Fibroblast of peridontal ligament (primary cell): Measurements from ENCODE around the gene STAG2.
"Not testable (repeated sequence)": the region's sequence is repeated elsewhere in the genome, so short reads cannot be mapped to it uniquely, and the experiment has no call there.

Source experiments
- DNase-seq: peaks from one replicate; pipeline ENCODE4 v3.0.0-alpha.2; 2010; ENCODE audit errors: extremely low read depth

Gene STAG2

GRCh38 chrX:123961268-123962005 lies at the start of gene STAG2:
Gene STAG2 (plus strand): TSS chrX:123961706. CDS start chrX:124022628, 60,922 bp downstream.
- peak; percentile 85 for DNase-seq

GRCh38 chrX:123917069-123917468 lies 44.4 kb upstream of the STAG2 start:
- no peak for DNase-seq

DNA sequence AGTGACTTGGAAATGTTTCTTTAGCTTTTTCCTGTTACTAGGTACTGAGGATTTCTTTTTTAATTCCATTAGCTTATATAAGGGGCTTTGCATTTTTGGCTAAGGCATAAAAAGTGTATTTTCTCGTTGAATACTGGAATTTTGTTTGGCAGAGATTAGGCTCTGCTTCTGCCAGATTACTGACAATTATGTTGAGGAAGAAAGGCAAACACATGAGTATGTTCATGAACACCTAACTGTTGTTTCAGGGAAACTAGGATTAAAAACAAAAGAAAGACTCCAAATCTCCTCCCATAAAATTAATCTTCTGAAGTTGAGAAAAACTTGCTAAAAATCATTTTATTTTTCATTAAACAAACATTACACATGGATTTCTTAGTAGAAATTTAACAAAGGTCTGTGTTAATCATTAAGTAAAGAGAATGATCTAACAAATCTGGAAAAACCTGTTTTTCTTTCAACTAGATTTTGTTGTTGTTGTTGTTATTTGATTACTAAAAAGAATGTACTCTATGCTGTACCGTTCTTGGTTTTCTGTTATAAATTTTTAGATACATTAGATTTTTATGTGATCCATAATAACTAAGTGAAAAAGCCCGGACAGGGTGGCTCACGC lies 43.3 kb upstream of the STAG2 start:
- DNase-seq: no peak

DNA sequence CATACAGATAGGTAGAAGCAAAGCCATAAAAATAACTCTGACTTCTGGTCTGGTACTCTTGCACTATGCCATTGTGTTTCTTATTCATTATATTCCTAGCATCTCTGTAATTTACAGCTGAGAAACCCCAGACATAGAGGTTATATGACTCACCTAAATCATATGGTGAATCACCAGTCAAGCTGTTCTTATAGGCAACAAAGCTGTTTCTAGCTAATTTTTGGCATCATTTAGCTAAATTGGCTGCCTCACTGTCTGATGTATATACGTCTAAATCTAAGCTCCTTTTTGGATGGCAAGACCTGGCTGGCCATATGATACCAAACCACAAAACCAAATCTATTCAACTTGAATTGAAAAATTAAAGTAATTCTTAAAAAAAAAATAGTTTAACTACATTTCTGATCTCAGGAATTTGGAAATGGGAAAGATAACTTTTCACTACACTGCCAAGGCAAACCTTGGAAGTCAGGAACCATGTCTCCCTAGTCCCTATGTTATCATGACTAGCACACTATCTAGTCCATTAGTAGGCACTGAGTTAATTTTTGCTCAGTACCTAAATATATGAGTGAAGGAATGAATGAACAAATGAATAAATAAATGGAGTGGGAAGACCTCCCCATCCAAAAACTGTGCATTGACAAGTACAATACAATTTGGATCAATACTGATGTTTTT lies 41.3 kb upstream of the STAG2 start:
- DNase-seq: peak; percentile 85

GRCh38 chrX:123923211-123923610 lies 38.3 kb upstream of the STAG2 start:
- DNase-seq: no peak

DNA sequence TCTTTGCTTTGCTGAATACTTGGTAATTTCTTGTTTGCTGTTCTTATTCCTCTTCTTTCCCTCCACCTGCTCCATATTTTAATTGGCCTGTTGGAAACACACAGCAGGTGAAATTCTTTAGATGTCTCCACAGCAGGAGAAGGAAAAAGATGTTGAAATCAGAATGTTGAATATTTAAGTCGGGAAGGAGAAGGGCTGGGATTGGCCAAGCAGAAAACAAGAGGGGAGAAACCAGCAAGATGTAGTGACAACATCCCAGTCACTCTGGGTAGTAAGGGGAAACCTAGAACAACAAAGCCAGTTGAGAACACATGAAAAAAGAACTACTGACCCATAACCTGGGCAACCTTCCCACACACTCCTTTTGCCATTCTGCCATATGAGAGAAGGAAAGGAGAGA lies 37.3 kb upstream of the STAG2 start:
- DNase-seq: no peak

- DNase-seq: no peak
Measured at GRCh38 chrX:123927845-123928244, 33.7 kb upstream of the STAG2 start.

DNA sequence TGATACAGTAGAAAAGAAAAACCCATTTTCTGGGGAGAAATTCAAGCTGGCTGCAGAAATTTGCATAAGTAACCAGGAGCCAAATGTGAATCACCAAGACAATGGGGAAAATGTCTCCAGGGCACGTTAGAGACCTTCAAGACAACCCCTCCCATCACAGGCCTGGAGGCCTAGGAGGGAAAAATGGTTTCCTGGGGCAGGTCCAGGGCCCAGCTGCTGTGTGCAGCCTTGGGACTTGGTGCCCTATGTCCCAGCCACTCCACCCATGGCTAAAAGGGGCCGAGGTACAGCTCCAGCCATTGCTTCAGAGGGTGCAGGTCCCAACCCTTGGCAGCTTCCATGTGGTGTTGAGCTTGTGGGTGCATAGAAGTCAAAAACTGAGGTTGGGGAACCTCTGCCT lies 29.5 kb upstream of the STAG2 start:
- DNase-seq: not testable (repeated sequence)

- DNase-seq: no peak
Measured at GRCh38 chrX:123943074-123943473, 18.4 kb upstream of the STAG2 start.

- DNase-seq: no peak
Measured at GRCh38 chrX:123943488-123943887, 18.0 kb upstream of the STAG2 start.

- no peak for DNase-seq
Measured at GRCh38 chrX:123949846-123950245, 11.7 kb upstream of the STAG2 start.

GRCh38 chrX:123959281-123960063 lies 2.0 kb upstream of the STAG2 start:
- peak; percentile 36 for DNase-seq

DNA sequence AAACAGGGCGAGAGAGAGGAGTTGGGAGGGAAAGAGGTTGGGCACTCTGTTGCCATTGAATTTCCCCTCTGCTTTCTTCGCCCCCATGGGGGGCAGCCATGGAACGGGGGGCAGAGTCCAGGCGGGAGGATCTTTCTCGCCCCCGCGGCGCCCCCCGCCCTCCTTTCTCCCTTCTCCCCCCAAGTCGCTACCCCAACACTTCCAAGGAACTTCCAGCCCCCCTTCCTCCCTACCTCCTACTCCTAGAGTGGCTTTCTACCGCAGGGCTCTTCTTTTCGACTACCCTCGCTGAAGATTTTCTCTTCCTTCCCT lies 594 bp upstream of the STAG2 start:
- DNase-seq: no peak

- no peak for DNase-seq
Measured at GRCh38 chrX:123962006-123962467, 531 bp downstream of the STAG2 start.

DNA sequence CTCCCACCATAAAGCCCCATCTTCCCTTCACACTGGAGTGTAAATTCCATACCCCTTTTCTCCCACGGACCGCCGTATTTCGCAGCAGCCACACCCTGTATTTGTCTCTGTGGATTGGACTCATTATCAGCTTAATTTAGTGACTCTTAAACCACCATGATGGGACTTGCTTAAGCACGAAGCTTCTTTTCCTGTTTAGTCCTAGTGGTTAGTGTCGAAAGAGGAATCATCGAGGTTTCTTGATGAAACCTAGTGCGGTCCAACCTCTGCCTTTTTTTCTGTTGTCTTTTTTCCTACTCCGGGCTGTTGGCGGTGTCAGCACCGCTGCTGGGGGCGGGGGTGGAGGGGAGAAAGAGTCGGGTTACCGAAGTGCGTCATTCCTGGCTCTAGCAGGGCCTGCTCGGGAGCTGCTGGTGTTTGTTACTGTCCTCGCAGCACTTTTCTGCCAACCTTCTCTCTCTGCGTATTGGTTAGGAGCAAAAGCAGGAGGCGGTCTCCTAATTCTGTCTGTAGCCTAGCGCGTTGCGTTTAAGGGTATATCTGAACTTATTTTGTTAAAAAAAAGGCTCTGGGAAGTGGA lies 1.4 kb downstream of the STAG2 start:
- DNase-seq: peak; percentile 93

GRCh38 chrX:123964156-123964834 lies 2.8 kb downstream of the STAG2 start:
- peak; percentile 59 for DNase-seq

GRCh38 chrX:123965712-123966111 lies 4.2 kb downstream of the STAG2 start:
- DNase-seq: no peak

- DNase-seq: no peak
Measured at GRCh38 chrX:123967497-123967896, 6.0 kb downstream of the STAG2 start.

GRCh38 chrX:123968383-123969050 lies 7.0 kb downstream of the STAG2 start:
- no peak for DNase-seq

GRCh38 chrX:123971982-123972381 lies 10.5 kb downstream of the STAG2 start:
- DNase-seq: no peak

DNA sequence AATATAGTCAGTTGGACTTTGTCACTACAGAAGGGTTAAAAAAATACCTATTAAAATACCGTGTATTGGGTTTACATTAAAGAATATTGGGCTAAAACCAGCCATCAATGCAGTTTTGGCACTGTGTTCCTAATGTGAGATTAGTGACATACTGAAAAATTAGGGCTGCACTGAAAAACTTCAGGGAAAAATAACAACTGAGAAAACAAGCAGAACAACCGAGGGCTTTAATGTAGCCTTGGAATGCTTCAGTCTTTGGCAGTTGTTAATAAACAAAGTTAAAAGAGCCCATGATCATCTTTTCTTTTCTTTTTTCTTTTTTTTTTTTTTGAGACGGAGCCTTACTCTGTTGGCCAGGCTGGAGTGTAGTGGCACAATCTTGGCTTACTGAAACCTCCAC lies 12.4 kb downstream of the STAG2 start:
- no peak for DNase-seq
